LNCAP (cell line): Measurements from ENCODE around the gene MYH14.

Source experiments
- CTCF ChIP-seq: fragments of 450-650 bp; IDR thresholded peaks from 2 replicates; pipeline ENCODE4 v1.5.1; 2017; ENCODE audit warnings: mild to moderate bottlenecking

The MYH14 gene

GRCh38 chr19:50275577-50276368, 72.4 kb downstream of the MYH14 start:
- no peak for TF ChIP-seq CTCF

GRCh38 chr19:50276370-50277063, 73.1 kb downstream of the MYH14 start:
- TF ChIP-seq CTCF, result no peak

GRCh38 chr19:50277966-50278580, 74.7 kb downstream of the MYH14 start:
- TF ChIP-seq CTCF, result no peak

GRCh38 chr19:50280074-50280473, 76.7 kb downstream of the MYH14 start:
- no peak for TF ChIP-seq CTCF

GRCh38 chr19:50280983-50281382, 77.6 kb downstream of the MYH14 start:
- TF ChIP-seq CTCF, result no peak

GRCh38 chr19:50281491-50281890, 78.1 kb downstream of the MYH14 start:
- TF ChIP-seq CTCF, result no peak

GRCh38 chr19:50285833-50286232, 82.4 kb downstream of the MYH14 start:
- no peak for TF ChIP-seq CTCF
